GM12801 (cell line): ENCODE data around the gene MYH10.

Source experiments
- TF ChIP-seq, protein P1 (sequence below): IDR thresholded peaks from one replicate; pipeline ENCODE4 v1.5.1; 2011; ENCODE audit warnings: control low read depth; ENCODE audit not compliant: insufficient read length; ENCODE audit errors: extremely low read depth

MYH10 gene

DNA sequence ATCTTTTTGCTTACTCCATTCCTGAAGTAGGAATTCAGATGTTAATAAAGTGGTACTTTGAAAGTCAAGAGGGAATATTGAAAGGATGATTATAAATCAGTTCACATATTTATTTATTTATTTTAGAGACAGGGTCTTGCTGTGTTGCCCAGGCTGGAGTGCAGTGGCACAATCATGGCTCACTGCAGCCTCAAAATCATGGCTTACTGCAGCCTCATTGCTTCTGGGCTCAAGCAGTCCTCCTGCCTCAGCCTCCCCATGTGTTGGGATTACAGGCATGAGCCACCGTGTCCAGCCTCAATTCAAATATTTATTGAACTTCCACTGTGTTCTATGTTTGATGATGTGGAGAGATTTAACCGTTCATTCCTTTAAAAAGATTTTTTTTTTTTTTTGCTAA, 188.2 kb downstream of the MYH10 start:
- TF ChIP-seq, protein P1, sequence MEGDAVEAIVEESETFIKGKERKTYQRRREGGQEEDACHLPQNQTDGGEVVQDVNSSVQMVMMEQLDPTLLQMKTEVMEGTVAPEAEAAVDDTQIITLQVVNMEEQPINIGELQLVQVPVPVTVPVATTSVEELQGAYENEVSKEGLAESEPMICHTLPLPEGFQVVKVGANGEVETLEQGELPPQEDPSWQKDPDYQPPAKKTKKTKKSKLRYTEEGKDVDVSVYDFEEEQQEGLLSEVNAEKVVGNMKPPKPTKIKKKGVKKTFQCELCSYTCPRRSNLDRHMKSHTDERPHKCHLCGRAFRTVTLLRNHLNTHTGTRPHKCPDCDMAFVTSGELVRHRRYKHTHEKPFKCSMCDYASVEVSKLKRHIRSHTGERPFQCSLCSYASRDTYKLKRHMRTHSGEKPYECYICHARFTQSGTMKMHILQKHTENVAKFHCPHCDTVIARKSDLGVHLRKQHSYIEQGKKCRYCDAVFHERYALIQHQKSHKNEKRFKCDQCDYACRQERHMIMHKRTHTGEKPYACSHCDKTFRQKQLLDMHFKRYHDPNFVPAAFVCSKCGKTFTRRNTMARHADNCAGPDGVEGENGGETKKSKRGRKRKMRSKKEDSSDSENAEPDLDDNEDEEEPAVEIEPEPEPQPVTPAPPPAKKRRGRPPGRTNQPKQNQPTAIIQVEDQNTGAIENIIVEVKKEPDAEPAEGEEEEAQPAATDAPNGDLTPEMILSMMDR = no peak

DNA sequence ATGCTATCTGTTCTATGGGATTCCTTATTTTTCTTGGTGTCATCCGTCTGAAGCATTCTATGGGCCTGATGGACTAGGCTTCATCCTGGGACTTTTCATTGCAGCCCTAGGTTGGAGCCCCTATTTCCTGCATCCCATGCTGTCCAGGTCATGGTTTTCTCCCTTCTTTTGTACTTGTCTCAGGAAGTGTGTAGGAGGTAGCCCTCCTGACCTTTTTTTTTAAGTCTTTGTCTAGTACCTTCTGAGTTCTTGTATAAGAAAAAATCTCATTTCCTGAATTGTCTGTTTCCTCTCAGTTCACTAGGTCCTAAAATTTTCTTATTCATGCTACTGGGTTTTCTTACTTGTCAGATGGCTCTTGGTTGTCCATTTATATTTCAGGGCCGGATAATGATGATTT, 188.8 kb downstream of the MYH10 start:
- TF ChIP-seq, protein P1 = no peak

DNA sequence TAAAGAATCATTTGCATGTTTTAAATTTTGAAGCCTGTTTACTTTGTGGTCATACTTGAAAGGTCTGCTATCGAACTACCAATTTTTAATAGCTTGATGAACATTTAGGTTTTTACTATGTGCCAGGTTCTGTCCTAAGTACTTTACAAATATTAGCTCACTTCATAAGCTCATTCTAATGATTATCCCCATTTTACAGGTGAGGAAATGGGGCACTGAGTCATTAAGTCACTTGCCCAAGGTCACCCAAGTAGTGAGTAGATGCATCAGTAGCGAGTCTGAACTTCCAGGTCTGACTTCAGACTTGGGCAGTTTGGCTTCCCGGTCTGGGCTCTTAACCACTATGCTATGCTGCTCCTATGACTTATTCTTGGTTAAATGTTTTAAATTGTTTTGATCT, 190.8 kb downstream of the MYH10 start:
- TF ChIP-seq, protein P1 = no peak

DNA sequence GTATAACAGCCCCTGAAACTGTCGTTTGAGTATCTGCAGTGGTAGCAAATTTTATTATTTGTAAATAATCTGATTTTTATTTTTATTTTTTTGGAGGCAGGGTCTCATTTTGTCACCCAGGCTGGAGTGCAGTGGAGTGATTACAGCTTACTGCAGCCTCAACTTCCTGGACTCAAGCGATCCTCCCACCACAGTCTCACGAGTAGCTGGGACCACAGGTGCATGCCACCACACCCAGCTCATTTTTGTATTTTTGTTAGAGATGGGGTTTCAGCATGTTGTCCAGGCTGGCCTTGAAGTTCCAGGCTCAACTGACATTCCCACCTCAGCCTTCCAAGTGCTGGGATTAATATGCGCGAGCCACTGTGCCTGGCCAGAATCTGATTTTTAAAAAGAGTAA, 192.1 kb downstream of the MYH10 start:
- TF ChIP-seq, protein P1 = no peak

DNA sequence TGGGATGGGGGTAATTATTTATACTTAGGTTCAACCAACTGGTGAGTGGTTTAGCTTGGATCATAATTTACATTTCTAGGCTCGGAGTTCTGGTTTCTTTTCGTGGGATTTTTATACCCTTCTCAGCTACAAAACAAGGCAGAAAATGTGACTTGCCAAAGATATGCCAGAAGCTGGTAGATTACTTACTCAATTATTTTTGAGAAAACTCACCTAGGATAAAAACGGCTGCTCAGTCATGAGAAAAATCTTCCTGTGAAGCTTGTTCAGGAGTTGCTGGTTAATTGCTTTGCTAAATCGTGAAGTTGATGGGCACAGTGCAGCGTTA, 193.7 kb downstream of the MYH10 start:
- TF ChIP-seq, protein P1 = no peak

DNA sequence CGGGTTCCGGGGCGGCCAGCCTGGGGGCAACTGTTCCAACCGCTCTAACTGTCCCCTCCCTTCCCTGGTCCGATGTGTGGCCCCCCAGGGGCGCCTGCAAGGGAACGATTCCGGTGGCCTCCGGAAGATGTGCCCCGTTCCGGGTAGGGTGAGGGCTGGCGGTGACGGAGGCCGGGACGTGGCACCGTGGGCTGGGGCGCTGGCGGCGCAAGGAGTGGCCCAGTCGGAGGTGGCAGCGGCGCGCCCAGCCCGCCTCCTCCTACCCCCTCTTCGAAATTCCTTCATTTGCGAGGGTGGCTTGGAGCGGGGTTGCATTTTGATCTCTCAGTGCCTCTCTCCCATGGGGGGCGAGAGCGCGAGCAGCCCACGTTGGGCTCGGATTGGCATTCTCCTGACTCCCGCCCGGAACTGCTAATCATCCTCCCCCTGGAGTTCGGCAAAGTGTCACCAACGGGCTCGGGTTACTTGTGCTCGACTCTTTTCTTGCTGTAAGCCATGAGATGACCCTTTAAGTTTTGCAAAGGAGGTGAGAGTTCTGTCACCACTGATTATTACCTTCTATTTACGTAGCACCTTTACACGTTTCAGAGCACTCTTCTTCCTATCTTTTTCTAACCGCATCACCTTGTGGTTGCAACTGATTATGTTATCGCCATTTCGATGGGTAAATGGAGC, 194.2 kb downstream of the MYH10 start:
- TF ChIP-seq, protein P1 = no peak

DNA sequence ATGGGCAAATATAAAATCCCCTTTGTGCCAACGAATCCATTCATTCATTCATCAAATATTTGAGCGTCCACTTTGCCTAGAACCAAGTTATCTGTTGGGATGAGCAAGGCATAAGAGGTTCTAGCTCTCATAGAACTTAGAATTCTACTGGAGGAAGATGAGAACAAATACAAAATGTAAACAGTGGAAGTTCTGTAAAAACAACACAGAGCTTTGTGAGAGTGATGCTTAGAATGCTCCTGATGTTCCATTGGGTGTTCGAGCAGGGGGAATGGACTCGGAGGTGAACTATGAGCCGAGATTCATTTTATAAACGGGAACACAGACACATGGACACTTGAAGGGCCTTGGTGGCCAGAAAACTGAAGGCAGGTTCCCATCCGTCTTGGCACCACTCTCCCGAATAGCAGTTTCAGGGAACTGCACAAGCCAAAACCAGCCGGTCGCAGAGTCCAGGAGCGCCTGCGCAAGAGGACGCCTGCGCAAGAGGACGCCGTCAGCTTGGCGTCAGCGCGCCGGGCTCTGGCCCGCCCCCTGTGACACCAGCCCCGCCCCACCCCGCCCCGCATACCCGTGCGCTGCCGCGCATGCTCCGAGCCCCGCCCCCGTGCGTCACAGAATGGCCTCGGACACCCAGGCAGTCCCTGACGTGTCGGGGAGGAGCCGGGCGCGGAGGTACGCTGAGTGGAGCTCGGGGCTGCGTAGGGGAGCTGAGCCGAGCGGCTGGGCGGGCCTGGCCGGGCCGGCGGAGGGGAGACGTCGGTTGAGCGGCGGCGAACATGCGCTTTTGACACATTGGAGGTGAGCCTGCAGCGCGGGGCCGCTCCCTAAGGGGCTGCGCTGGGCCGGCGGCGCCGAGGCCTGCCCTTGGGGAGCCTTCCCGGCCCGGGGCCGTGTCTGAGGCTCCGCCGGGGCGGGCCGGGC, 195.0 kb downstream of the MYH10 start, which contains the start of gene NDEL1:
Gene NDEL1, plus strand, starts transcription at position 640 of the 924 bp plus-strand sequence. CDS start 8,388 bp downstream, outside the sequence.
- TF ChIP-seq, protein P1 = no peak
